Testis (tissue), 2 donors: ENCODE data around the gene DLG2.

Experiments used
- CTCF ChIP-seq, 3 experiments: fragments of 450-650 bp in 2 of 3; fragments of 200-600 bp in 1 of 3; sonication (generic) in 1 of 3; IDR thresholded peaks; one replicate each; pipeline ENCODE4 v1.5.1; 2016 to 2019; ENCODE audit warnings: antibody characterized with exemption in 3 of 3, mild to moderate bottlenecking in 2 of 3, moderate library complexity in 1 of 3
- POLR2A ChIP-seq: fragments of 450-650 bp; IDR thresholded peaks from one replicate; pipeline ENCODE4 v1.6.1; 2017; ENCODE audit warnings: antibody characterized with exemption, mild to moderate bottlenecking, moderate library complexity

GRCh38 chr11:83972536-83972935 is 1654.6 kb downstream of the DLG2 start:
- no peak for TF ChIP-seq CTCF (IDR thresholded peaks at IDR 0.05)
- no peak for TF ChIP-seq POLR2A
